LHCN-M2 (cell line): Measurements from ENCODE around the gene AP1G2. TPM values are rescaled to one million over a fixed set of nuclear protein-coding genes. Genes with fewer than 3 reads are reported as not detected.
"Not testable (repeated sequence)": the region's sequence is repeated elsewhere in the genome, so short reads cannot be mapped to it uniquely, and the experiment has no call there.

Experiments used
- DNase-seq: peaks from one replicate; pipeline ENCODE4 v3.0.0-alpha.2; 2012; ENCODE audit warnings: low read depth
- polyA plus RNA-seq: library from polyadenylated mRNA; unstranded; fragments of >200 nt; gene quantifications from one replicate; pipeline ENCODE4 v1.2.1, GENCODE V29; 2012; ENCODE audit warnings: missing spikeins
- total RNA-seq: library from RNA; depleted of rRNA; stranded (reverse); fragments of >200 nt; gene quantifications from 2 replicates; pipeline ENCODE4 v1.2.3, GENCODE V29; 2014; rRNA removed

AP1G2 gene, protein sequence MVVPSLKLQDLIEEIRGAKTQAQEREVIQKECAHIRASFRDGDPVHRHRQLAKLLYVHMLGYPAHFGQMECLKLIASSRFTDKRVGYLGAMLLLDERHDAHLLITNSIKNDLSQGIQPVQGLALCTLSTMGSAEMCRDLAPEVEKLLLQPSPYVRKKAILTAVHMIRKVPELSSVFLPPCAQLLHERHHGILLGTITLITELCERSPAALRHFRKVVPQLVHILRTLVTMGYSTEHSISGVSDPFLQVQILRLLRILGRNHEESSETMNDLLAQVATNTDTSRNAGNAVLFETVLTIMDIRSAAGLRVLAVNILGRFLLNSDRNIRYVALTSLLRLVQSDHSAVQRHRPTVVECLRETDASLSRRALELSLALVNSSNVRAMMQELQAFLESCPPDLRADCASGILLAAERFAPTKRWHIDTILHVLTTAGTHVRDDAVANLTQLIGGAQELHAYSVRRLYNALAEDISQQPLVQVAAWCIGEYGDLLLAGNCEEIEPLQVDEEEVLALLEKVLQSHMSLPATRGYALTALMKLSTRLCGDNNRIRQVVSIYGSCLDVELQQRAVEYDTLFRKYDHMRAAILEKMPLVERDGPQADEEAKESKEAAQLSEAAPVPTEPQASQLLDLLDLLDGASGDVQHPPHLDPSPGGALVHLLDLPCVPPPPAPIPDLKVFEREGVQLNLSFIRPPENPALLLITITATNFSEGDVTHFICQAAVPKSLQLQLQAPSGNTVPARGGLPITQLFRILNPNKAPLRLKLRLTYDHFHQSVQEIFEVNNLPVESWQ
- total RNA-seq, result 9.2 and 11.7 TPM in 2 replicates
- polyA plus RNA-seq, result 9.4 TPM

GRCh38 chr14:23567186-23568020 is at the start of gene AP1G2:
TSS of gene AP1G2 (minus strand) at chr14:23567791. CDS start at chr14:23567314, 477 bp downstream.
- DNase-seq, result peak; percentile 59

DNA sequence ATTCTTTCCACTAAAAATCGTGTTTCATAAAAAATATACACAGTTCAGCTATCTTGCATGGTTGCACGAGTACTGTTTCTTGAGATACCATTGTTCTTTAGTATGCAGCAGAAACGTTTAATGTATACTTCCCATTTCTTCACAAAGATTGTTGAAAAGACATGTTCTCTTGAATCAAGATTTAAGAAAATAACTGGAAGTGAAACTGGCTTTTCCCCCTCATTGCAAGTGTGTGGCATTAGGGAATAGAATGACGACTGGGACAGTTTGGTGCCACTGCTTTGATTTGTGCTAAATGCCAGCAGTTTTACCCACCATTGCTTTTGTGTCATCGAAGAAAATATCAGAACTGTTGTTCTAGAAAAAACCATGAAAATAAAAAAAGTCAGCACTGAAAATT is 48.3 kb upstream of the AP1G2 start:
- DNase-seq, result no peak

GRCh38 chr14:23614395-23614828 is 46.8 kb upstream of the AP1G2 start:
- DNase-seq, result no peak

DNA sequence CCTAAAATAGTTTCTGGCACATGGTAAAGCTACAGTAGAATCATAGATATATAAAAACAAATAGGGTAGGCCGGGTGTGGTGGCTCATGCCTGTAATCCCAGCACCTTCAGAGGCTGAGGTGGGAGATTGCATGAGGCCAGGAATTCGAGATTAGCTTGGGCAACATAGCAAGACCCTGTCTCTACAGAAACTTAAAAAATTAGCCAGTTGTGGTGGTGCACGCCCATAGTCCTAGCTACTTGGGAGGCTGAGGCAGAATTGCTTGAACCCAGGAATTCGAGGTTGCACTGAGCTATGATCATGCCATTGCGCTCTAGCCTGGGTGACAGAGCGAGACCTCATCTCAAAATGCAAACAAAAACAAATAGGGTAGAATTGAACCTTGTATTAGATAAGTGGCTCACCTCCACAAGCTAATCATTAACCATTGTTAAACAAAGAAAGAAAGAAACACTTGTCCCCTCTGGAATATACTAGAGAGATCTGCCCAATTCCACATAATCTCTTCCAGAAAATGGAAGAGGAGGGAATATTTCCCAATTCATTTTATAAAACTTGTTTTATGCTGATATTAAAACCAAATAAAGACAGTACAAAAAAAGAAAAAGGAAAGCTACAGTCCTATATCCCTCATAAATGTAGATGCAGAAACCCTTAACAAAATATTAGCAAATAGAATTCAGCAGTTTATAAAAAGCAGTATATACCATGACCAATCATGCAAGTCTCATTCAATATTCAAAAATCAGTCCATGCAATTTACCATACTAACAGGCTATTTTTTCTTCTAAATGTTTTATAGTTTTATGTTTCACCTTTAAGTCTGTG is 45.9 kb upstream of the AP1G2 start:
- no peak for DNase-seq

GRCh38 chr14:23612802-23613201 is 45.2 kb upstream of the AP1G2 start:
- no peak for DNase-seq

DNA sequence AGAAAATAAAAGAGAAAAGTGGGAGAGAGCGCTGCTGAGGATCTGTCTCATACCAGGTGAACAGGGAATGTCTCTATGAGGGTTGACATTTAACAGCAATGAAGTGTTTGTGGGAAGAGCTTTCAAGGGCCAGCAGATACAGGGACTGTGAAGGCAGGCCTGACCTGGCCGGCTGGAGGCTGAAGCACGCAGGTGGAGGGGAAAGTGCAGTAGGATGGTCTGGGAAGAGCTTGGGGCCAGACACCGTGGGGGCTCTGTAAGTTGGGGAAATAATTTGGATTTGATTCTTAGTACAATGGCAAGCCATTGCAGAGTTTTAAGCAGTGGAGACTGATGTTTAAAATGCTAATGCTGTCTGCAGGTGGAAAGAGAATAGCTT is 44.8 kb upstream of the AP1G2 start:
- no peak for DNase-seq

DNA sequence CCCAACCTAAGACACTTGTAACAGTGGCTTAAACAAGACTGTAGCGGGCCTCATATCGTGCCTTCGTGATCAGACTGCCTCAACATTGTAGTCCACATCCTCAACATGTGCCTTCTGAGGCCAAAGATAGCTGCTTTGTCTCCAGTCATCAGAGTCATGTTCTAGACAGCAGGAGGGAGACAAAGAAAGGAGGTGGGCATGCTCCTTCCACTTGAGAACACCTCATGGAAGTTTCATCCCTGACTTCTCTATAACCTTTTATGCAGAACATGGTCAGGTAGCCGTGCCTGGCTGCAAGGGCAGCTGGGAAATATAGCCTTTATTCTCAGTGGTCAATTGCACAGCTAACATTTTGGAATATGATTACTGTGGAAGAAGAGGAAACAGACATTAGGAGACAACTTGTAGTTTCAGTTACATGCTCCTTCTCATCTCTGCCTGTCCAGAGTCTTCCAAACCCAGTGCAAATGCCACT is 43.3 kb upstream of the AP1G2 start:
- no peak for DNase-seq

GRCh38 chr14:23610090-23610814 is 42.7 kb upstream of the AP1G2 start:
- DNase-seq, result no peak

DNA sequence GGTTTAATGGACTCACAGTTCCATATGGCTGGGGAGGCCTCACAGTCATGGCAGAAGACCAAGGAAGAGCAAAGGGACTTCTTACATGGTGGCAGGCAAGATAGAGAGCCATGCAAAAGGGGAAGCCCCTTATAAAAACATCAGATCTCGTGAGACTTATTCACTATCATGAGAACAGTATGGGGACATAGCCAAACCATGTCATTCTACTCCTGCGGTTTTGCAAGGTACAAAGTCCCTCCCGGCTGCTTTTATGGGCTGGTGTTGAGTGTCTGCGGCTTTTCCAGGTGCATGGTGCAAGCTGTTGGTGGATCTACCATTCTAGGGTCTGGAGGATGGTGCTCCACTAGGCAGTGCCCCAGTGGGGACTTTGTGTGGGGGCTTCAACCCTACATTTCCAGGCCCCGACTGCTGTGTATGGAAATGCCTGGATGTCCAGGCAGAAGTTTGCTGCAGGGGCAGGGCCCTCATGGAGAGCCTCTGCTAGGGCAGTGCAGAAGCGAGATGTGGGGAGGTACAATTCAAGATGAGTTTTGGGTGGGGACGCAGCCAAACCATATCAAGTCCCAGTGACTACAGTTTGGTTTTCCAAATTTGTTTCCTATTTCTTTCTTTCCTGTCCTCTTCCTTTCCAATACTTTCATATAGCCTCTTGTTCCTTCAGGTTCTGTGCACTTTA is 42.0 kb upstream of the AP1G2 start:
- not testable (repeated sequence) for DNase-seq

DNA sequence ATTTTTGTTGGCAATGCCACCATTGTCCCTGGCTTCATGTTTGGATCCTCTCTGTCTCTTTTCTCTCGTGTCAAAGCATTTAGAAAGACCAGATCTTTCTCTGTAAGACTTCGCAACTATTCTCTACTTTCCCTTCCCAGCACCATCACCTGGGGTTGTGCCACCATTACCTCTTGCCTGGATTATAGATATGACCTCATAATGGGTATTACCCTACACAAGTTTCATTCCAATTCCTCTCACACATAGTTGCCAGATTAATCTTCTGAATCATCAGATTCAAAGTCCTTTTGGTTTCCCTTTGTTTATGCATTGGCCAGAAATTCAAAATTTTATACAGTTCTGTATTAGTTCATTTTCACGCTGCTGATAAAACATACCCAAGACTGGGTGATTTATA is 41.4 kb upstream of the AP1G2 start:
- no peak for DNase-seq

- no peak for DNase-seq
Observed at GRCh38 chr14:23608454-23608853, 40.9 kb upstream of the AP1G2 start.

GRCh38 chr14:23605931-23606585 is 38.5 kb upstream of the AP1G2 start:
- peak; percentile 33 for DNase-seq

DNA sequence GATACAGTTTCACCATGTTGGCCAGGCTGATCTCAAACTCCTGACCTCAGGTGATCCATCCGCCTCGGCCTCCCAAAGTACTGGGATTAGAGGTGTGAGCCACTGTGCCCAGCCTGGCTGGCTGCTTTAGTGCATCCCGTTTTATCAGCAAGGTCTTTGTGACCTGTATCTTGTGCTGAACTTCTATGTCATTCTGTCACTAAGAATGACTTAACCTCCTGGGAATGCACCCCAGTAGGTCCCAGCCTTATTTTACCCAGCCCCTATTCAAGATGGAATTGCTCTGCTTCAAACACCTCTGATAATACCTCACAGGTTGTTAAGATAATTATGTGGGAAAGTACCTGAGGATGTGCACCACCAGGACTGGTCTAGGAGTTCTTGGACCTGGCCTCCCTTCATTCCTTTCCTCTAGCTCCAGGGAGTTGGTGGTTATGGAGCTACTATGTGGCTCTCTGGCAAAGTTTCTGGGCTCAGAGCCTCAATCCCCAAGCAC is 37.1 kb upstream of the AP1G2 start:
- DNase-seq, result no peak

GRCh38 chr14:23604148-23604547 is 36.6 kb upstream of the AP1G2 start:
- no peak for DNase-seq

DNA sequence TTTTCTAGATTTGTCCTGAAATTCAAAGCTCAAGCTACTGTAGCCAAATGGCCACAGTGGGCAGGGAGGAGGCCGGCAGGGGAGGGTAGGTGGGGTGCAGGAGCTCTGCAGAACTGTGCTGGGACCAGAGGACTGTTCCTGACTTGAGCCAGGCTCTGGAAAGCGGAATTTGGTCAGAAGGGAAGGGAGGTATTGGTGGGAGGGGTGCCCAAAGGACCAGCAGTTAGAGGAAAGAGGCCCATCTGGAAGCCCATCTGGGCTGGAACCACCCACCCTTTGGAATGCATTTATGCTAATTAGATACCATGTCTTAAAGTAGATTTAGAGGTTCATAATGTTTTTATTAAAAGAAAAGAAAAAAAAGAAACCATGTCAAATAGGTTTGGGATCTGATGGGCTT is 35.5 kb upstream of the AP1G2 start:
- DNase-seq, result no peak

GRCh38 chr14:23602181-23603095 is 34.8 kb upstream of the AP1G2 start:
- no peak for DNase-seq

DNA sequence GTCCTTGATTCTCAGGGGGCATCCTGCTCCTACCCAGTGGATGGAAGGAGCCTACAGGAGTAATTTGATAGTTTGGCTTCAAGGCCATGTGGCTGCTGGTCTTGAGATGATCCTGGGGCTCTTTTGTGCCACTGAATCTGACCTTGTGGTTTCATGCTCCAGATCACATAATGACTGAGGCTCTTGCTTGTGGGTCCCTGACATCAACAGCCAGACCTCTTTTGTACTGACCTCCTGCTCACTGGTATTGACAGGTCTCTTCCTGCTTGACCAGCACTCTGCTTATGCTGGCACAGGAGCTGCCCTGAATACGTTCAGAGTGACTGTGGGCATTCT is 34.2 kb upstream of the AP1G2 start:
- no peak for DNase-seq

- no peak for DNase-seq
Observed at GRCh38 chr14:23601424-23601823, 33.8 kb upstream of the AP1G2 start.
